PC-3 (cell line): Measurements from ENCODE around the gene CDK19. TPM values are rescaled to one million over a fixed set of nuclear protein-coding genes. Genes with fewer than 3 reads are reported as not detected.

Source experiments
- ATAC-seq: fragments of 200-7000 bp; cut with Tn5 transposase; 2 replicates; pipeline ENCODE4 v1.9.1; 2020; ENCODE audit warnings: mild to moderate bottlenecking, moderate library complexity
- BruUV-seq: library from RNA; stranded (reverse); fragments of 400-500 nt; replicated peaks from 2 replicates; lab custom pipeline; 2021; lab: Mats Ljungman, UMichigan
- CTCF ChIA-PET: fragments of 300-600 bp; sonication (Branson Sonifier 250); formaldehyde crosslinking; loops from one replicate; lab custom pipeline; 2022; ENCODE audit warnings: antibody characterized with exemption; lab: Charles Lee
- POLR2A ChIA-PET: fragments of 300-600 bp; sonication (Branson Sonifier 250); formaldehyde crosslinking; loops from one replicate; lab custom pipeline; 2022; ENCODE audit warnings: antibody characterized with exemption; ENCODE audit not compliant: unreplicated experiment; lab: Charles Lee
- DNase-seq: peaks from one replicate; pipeline ENCODE4 v3.0.0-alpha.2; 2015
- H2AFZ ChIP-seq: fragments of 300-600 bp; sonication (generic); 2 replicates; pipeline ENCODE4 v1.6.0; 2016; ENCODE audit warnings: antibody characterized with exemption, low read length
- H3F3A ChIP-seq: fragments of 300-600 bp; sonication (generic); one replicate; pipeline ENCODE4 v1.6.0; 2017; ENCODE audit warnings: antibody characterized with exemption, low read length, control low read depth, mild to moderate bottlenecking; ENCODE audit not compliant: unreplicated experiment
- H3K27ac ChIP-seq: fragments of 300-600 bp; sonication (generic); 2 replicates; pipeline ENCODE4 v1.5.1; 2016; ENCODE audit warnings: mild to moderate bottlenecking, low read length
- H3K27me3 ChIP-seq: fragments of 300-600 bp; sonication (generic); 2 replicates; pipeline ENCODE4 v1.6.1; 2016; ENCODE audit warnings: low read length, mixed read lengths
- H3K36me3 ChIP-seq: fragments of 300-600 bp; sonication (generic); 2 replicates; pipeline ENCODE4 v1.6.1; 2016; ENCODE audit warnings: low read depth, mixed run types, low read length, mixed read lengths
- H3K4me1 ChIP-seq: fragments of 300-600 bp; sonication (generic); 2 replicates; pipeline ENCODE4 v1.5.1; 2016; ENCODE audit warnings: low read length; ENCODE audit not compliant: insufficient read depth
- H3K4me2 ChIP-seq: fragments of 300-600 bp; sonication (generic); 2 replicates; pipeline ENCODE4 v1.6.0; 2016; ENCODE audit warnings: low read length
- H3K4me3 ChIP-seq: fragments of 300-600 bp; sonication (generic); 2 replicates; pipeline ENCODE4 v1.5.1; 2016; ENCODE audit warnings: mild to moderate bottlenecking, low read length, mixed read lengths
- H3K79me2 ChIP-seq: fragments of 300-600 bp; sonication (generic); 2 replicates; pipeline ENCODE4 v1.6.1; 2017; ENCODE audit warnings: low read length, mixed read lengths
- H3K9ac ChIP-seq: fragments of 300-600 bp; sonication (generic); 2 replicates; pipeline ENCODE4 v1.6.0; 2016; ENCODE audit warnings: mild to moderate bottlenecking, low read length
- H3K9me2 ChIP-seq: fragments of 300-600 bp; sonication (generic); replicated peaks from 2 replicates; pipeline ENCODE4 v1.6.1; 2016; ENCODE audit warnings: mixed run types, low read length, mixed read lengths
- H3K9me3 ChIP-seq: fragments of 300-600 bp; sonication (generic); 2 replicates; pipeline ENCODE4 v1.6.1; 2016; ENCODE audit warnings: low read length, mixed read lengths
- H4K20me1 ChIP-seq: fragments of 300-600 bp; sonication (generic); 2 replicates; pipeline ENCODE4 v1.6.1; 2016; ENCODE audit warnings: low read length, mixed read lengths
- CTCF ChIP-seq: fragments of 300-600 bp; sonication (generic); conservative IDR thresholded peaks from 2 replicates; pipeline ENCODE4 v1.5.1; 2017; ENCODE audit warnings: antibody characterized with exemption, low read depth, mild to moderate bottlenecking, low read length
- EZH2 ChIP-seq: fragments of 300-600 bp; sonication (generic); IDR thresholded peaks from one replicate; pipeline ENCODE4 v1.6.1; 2017; ENCODE audit warnings: antibody characterized with exemption, mild to moderate bottlenecking, low read length; ENCODE audit not compliant: unreplicated experiment
- EZH2phosphoT487 ChIP-seq: fragments of 300-600 bp; sonication (generic); IDR thresholded peaks from 2 replicates; pipeline ENCODE4 v1.6.1; 2018; ENCODE audit warnings: mild to moderate bottlenecking, antibody characterized with exemption, low read length, borderline replicate concordance
- intact Hi-C: fragments of 100-400 bp; cut with micrococcal nuclease; formaldehyde crosslinking; loops from 2 replicates; pipeline ENCODE4 v1.9.0; 2023
- total RNA-seq: library from RNA; depleted of rRNA; stranded (reverse); fragments of >200 nt; gene quantifications from 2 replicates; pipeline ENCODE4 v1.2.3, GENCODE V29; 2014

Gene CDK19
- total RNA-seq, 1 experiment from 2014 or later, result 4.2 TPM

- Histone ChIP-seq H2AFZ (no peak overlapping the region), H3K4me2 (no peak overlapping the region), H3K4me3 (no peak overlapping the region), H3K9me2 (no peaks in the 10 kb centered on the region), H3K27ac (no peak overlapping the region), H3K36me3 (no peaks in the 10 kb centered on the region), H4K20me1 (no peaks in the 10 kb centered on the region), H3K27me3 (no peaks in the 10 kb centered on the region), H3K9me3 (no peaks in the 10 kb centered on the region), H3K9ac (no peak overlapping the region), H3K79me2 (no peaks in the 10 kb centered on the region), H3F3A (no peaks in the 10 kb centered on the region), H3K4me1 (0 out of 2 replicates have a peak, but pooled peaks cover 2% of the 10 kb centered on the region)
- DNase-seq (no peak), ATAC-seq (no peak)
- ChIA-PET CTCF (no interaction called here), POLR2A (no interaction called here)
- intact Hi-C loops, result no loop called here
- BruUV-seq, result no TSS peak
- TF ChIP-seq EZH2phosphoT487 (no peak), EZH2 (no peak), CTCF (no peak)
Measured at GRCh38 chr6:110833831-110834230, 18.6 kb upstream of the CDK19 start.

GRCh38 chr6:110831405-110831804, 16.1 kb upstream of the CDK19 start:
- no TSS peak for BruUV-seq
- H3K27ac ChIP-seq, result no peak overlapping the region
- ChIA-PET POLR2A (interaction anchor here (0.6 to 0.7 kb wide), 2 partner anchors 16 to 38 kb away, joined by 3 read pairs; partner anchors contain the start of gene CDK19), CTCF (no interaction called here)
- H3K27me3 ChIP-seq, result no peaks in the 10 kb centered on the region
- no peak overlapping the region for H3K9ac ChIP-seq
- ATAC-seq (no peak), DNase-seq (no peak)
- H3K4me3 ChIP-seq, result no peak overlapping the region
- H3K79me2 ChIP-seq, result no peaks in the 10 kb centered on the region
- intact Hi-C loops, result no loop called here
- no peaks in the 10 kb centered on the region for H3K9me2 ChIP-seq
- H3K4me2 ChIP-seq, result no peak overlapping the region
- H2AFZ ChIP-seq, result no peak overlapping the region
- H3K9me3 ChIP-seq, result no peaks in the 10 kb centered on the region
- TF ChIP-seq CTCF (no peak), EZH2phosphoT487 (no peak), EZH2 (no peak)
- H3K4me1 ChIP-seq, result peaks cover 18% of the 10 kb centered on the region
- H4K20me1 ChIP-seq, result no peaks in the 10 kb centered on the region
- H3F3A ChIP-seq, result no peaks in the 10 kb centered on the region
- H3K36me3 ChIP-seq, result no peaks in the 10 kb centered on the region

- no peaks in the 10 kb centered on the region for H3K36me3 ChIP-seq
- DNase-seq, result peak; percentile 78
- peaks cover 20% of the 10 kb centered on the region for H3K4me1 ChIP-seq
- no peaks in the 10 kb centered on the region for H3K9me3 ChIP-seq
- H3F3A ChIP-seq, result no peaks in the 10 kb centered on the region
- H3K4me2 ChIP-seq, result peak overlapping the region; percentile 52
- H3K9ac ChIP-seq, result no peak overlapping the region
- no peak overlapping the region for H2AFZ ChIP-seq
- H3K4me3 ChIP-seq, result no peak overlapping the region
- no peaks in the 10 kb centered on the region for H3K79me2 ChIP-seq
- intact Hi-C loops, result no loop called here
- ATAC-seq, result peak; percentile 84
- no peaks in the 10 kb centered on the region for H4K20me1 ChIP-seq
- CTCF ChIA-PET, result no interaction called here
- no peaks in the 10 kb centered on the region for H3K27me3 ChIP-seq
- peak overlapping the region; percentile 31; the same call in 1 of the 2 replicates for H3K27ac ChIP-seq
- no peaks in the 10 kb centered on the region for H3K9me2 ChIP-seq
- no peak for TF ChIP-seq CTCF
- TF ChIP-seq EZH2, result no peak
- no peak for TF ChIP-seq EZH2phosphoT487
- POLR2A ChIA-PET, result interaction anchor here (0.8 kb wide), 1 partner anchor 46 kb away, joined by 4 read pairs; no protein-coding TSS in a partner anchor
- no TSS peak for BruUV-seq
Measured at GRCh38 chr6:110828396-110828795, 13.1 kb upstream of the CDK19 start.
